ENCODE data around the gene KCNH6. TPM values are rescaled to one million over a fixed set of nuclear protein-coding genes. Genes with fewer than 3 reads are reported as not detected.

KCNH6 gene
- total RNA-seq, 1 donor = not detected

DNA sequence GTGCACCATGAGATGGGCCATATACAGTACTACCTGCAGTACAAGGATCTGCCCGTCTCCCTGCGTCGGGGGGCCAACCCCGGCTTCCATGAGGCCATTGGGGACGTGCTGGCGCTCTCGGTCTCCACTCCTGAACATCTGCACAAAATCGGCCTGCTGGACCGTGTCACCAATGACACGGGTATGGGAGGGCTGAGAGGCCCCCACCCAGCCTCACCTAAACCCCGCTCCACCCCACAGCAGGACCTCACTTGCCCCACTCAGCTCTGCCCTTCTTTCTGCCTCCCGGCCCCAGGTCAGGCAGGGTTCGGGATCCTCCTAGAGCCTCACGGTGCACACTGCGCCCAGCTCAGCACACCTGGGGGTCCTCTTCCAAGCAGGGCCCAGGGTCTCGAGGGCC is 40.6 kb upstream of the KCNH6 start:
- Histone ChIP-seq H3K4me3 (ENCODE audit: low read length) (no peak overlapping the region), H3K4me1 (ENCODE audit: insufficient read depth, low read length) (peaks cover 7% of the 10 kb centered on the region), H3K9me3 (ENCODE audit: low read depth, low read length) (no peaks in the 10 kb centered on the region), H3K27me3 (ENCODE audit: insufficient read depth, low read length) (peaks cover 13% of the 10 kb centered on the region)

DNA sequence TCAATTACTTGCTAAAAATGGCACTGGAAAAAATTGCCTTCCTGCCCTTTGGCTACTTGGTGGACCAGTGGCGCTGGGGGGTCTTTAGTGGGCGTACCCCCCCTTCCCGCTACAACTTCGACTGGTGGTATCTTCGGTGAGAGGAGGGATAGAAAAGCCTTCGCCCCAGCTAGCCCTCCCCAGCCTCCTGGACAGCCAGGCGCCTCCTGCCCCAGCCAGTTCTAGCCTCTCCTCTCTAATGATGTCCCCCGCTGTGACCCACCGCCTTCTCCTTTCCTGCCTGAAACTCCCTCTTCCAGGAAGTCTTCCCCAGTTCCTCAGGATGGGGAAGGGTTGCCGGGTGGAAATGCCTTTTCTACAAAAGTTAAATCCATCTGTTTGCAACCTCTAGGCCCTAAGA is 40.1 kb upstream of the KCNH6 start:
- Histone ChIP-seq H3K4me1 (ENCODE audit: insufficient read depth, low read length) (peaks cover 2% of the 10 kb centered on the region), H3K9me3 (ENCODE audit: low read depth, low read length) (no peaks in the 10 kb centered on the region), H3K27me3 (ENCODE audit: insufficient read depth, low read length) (peaks cover 8% of the 10 kb centered on the region), H3K4me3 (ENCODE audit: low read length) (no peak overlapping the region)

DNA sequence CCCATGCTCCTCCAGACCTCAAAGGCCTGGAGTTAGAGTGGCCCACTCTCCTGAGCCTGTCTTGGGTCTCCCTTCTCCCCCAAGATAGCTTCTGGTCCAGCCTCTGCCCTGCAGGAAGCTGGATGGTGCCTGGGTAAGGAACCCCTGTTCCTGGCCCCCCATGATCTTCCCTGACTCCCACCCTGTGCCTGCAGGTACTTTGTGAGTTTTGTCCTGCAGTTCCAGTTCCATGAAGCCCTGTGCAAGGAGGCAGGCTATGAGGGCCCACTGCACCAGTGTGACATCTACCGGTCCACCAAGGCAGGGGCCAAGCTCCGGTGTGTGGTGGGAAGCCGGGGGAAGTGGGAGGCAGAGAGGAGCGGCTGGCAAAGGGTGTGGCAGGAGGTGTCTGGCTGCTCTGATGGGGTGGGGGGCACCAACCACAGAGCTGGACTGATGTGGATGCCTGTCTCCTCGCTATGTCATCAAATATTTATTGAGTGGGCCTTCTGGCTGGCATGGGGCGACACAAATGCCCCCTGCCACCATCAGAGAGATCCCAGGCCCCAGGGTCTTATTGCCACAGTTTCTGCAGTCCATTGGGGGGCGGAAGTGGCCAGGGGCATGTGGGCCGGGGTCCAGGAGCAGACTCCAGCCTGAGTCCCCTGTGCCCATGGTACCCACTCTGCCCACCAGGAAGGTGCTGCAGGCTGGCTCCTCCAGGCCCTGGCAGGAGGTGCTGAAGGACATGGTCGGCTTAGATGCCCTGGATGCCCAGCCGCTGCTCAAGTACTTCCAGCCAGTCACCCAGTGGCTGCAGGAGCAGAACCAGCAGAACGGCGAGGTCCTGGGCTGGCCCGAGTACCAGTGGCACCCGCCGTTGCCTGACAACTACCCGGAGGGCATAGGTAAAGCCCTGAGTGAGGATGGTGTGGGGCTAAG is 39.2 kb upstream of the KCNH6 start:
- no peaks in the 10 kb centered on the region for H3K4me1 ChIP-seq (ENCODE audit: insufficient read depth, low read length)
- H3K4me3 ChIP-seq (ENCODE audit: low read length) = no peak overlapping the region
- H3K27me3 ChIP-seq (ENCODE audit: insufficient read depth, low read length) = no peaks in the 10 kb centered on the region
- no peaks in the 10 kb centered on the region for H3K9me3 ChIP-seq (ENCODE audit: low read depth, low read length)

DNA sequence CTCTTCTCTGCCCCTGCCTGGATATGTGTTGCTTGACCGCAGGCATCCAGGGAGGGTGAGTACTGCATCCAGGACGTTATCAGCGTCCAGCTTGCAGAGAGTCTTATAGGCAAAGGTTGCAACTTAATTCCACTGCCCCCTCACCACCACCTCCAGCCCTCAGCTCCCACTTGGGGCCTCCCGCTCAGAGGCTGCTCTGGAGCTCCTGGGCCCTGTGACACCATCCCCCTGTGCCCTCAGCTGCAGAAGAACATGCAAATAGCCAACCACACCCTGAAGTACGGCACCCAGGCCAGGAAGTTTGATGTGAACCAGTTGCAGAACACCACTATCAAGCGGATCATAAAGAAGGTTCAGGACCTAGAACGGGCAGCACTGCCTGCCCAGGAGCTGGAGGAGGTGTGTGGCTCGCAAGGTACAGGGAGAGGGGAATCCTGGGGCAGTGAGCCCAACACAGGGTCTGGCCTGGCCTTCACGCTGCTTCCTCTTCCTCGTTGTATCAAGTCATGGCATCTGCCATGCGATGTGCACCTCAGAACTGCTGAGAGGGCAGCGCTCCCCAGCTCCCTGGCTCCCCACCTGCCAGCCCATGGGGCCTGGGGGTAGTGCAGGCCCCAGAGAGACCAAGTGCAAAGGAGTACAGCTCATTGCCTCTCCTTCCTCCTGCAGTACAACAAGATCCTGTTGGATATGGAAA is 36.7 kb upstream of the KCNH6 start:
- Histone ChIP-seq H3K27me3 (ENCODE audit: insufficient read depth, low read length) (no peaks in the 10 kb centered on the region), H3K9me3 (ENCODE audit: low read depth, low read length) (no peaks in the 10 kb centered on the region), H3K4me1 (ENCODE audit: insufficient read depth, low read length) (no peaks in the 10 kb centered on the region), H3K4me3 (ENCODE audit: low read length) (no peak overlapping the region)

DNA sequence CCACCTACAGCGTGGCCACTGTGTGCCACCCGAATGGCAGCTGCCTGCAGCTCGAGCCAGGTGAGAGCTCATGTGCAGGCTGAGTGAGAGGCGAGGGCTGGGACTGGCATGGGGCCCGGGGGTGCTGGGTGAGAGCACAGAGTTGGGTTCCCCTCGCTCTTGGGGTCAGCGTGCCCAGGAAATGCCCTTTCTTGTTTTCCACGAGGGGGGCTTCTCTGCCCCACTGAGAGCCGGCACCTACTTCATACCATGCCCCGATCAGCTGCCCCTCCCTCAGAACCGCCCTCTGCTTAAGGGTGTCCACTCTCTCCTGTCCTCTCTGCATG is 36.2 kb upstream of the KCNH6 start:
- Histone ChIP-seq H3K4me3 (ENCODE audit: low read length) (no peak overlapping the region), H3K9me3 (ENCODE audit: low read depth, low read length) (no peaks in the 10 kb centered on the region), H3K27me3 (ENCODE audit: insufficient read depth, low read length) (no peaks in the 10 kb centered on the region), H3K4me1 (ENCODE audit: insufficient read depth, low read length) (no peaks in the 10 kb centered on the region)

DNA sequence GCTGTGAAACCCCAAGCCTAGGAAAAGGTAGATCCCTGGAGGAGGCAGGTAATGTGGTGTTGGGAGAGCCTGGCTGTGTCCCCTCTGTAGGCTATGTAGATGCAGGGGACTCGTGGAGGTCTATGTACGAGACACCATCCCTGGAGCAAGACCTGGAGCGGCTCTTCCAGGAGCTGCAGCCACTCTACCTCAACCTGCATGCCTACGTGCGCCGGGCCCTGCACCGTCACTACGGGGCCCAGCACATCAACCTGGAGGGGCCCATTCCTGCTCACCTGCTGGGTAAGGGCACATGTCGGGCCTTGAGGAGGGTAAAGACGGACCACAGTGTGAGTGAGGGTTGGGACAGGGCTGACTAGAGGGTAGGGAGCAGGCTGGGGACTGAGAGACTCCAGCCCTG is 34.3 kb upstream of the KCNH6 start:
- no peaks in the 10 kb centered on the region for H3K4me1 ChIP-seq (ENCODE audit: insufficient read depth, low read length)
- H3K4me3 ChIP-seq (ENCODE audit: low read length) = no peak overlapping the region
- H3K9me3 ChIP-seq (ENCODE audit: low read depth, low read length) = no peaks in the 10 kb centered on the region
- H3K27me3 ChIP-seq (ENCODE audit: insufficient read depth, low read length) = no peaks in the 10 kb centered on the region

DNA sequence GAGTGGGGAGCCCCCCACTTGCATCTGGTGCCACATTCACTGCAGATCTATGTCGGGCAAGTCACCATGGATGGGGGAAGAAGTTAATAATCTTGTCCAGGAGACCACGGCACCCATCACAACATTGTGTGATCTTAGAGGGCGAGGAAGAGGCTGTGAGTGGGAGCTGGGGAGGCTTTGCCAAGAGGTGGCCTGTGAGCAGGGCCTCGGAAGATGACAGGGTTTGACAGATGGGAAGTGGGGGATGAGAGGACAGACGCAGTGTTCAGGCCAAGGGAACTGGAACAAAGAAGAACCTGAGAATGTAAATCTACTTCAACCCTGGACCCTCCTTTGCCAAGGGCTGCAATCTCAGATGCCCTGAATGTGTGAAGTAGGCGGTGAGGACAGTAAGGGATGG is 33.9 kb upstream of the KCNH6 start:
- Histone ChIP-seq H3K27me3 (ENCODE audit: insufficient read depth, low read length) (no peaks in the 10 kb centered on the region), H3K4me3 (ENCODE audit: low read length) (no peak overlapping the region), H3K4me1 (ENCODE audit: insufficient read depth, low read length) (no peaks in the 10 kb centered on the region), H3K9me3 (ENCODE audit: low read depth, low read length) (no peaks in the 10 kb centered on the region)

DNA sequence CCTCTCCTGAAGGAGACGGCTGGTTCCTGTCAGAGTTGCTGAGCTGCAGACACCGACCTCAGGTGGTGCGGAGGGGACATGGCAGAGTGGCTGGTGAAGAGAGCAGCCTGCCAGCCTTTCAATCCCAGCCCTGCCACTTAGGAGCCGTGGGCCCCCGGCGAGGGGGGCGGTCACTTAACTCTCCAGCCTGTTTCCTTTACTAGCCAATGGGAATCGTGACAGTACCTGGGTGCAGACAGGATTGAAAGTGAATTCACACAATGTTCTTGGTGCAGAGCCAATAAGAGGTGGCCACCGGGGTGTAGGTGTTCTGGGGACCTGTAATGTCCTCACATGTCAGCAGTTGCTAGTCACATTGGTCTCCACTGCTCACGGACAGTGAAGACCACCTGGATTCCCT is 32.8 kb upstream of the KCNH6 start:
- Histone ChIP-seq H3K4me1 (ENCODE audit: insufficient read depth, low read length) (no peaks in the 10 kb centered on the region), H3K4me3 (ENCODE audit: low read length) (no peak overlapping the region), H3K27me3 (ENCODE audit: insufficient read depth, low read length) (no peaks in the 10 kb centered on the region), H3K9me3 (ENCODE audit: low read depth, low read length) (no peaks in the 10 kb centered on the region)

DNA sequence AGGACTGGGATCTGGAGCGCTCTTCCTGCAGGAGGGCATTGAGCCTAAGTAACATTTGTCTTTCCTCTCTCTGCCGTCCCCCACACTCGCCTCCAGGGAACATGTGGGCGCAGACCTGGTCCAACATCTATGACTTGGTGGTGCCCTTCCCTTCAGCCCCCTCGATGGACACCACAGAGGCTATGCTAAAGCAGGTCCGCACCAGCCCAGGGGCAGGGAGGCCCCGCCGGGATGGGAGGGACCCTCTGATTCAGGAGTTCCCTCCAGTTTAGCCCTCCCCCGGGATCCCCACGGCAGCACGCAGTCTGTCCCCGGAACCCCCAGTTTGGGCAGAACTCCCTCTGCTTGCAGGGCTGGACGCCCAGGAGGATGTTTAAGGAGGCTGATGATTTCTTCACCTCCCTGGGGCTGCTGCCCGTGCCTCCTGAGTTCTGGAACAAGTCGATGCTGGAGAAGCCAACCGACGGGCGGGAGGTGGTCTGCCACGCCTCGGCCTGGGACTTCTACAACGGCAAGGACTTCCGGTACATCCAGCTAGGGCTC is 32.2 kb upstream of the KCNH6 start:
- Histone ChIP-seq H3K9me3 (ENCODE audit: low read depth, low read length) (no peaks in the 10 kb centered on the region), H3K27me3 (ENCODE audit: insufficient read depth, low read length) (no peaks in the 10 kb centered on the region), H3K4me3 (ENCODE audit: low read length) (no peak overlapping the region), H3K4me1 (ENCODE audit: insufficient read depth, low read length) (no peaks in the 10 kb centered on the region)

DNA sequence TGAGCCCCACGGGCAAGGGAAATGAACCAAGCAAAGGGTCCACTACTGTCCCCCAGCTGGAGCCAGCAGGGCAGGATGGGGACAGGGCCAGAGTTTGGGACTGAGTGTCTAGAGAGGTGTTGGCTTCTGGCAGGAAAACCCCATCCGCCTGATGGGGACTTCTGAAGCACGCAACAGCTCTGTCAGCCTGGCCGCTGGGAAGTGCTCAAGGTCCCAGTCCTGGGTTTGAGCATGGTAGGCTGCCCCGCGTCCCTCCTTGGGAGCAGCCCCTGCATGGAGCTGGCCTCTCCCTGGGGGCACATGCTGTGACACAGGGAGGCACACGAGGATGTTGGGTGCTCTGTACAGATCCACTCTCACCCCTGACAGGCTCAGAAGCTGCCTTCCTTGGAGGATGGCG is 31.7 kb upstream of the KCNH6 start:
- no peak overlapping the region for H3K4me3 ChIP-seq (ENCODE audit: low read length)
- H3K4me1 ChIP-seq (ENCODE audit: insufficient read depth, low read length) = no peaks in the 10 kb centered on the region
- no peaks in the 10 kb centered on the region for H3K27me3 ChIP-seq (ENCODE audit: insufficient read depth, low read length)
- H3K9me3 ChIP-seq (ENCODE audit: low read depth, low read length) = no peaks in the 10 kb centered on the region

DNA sequence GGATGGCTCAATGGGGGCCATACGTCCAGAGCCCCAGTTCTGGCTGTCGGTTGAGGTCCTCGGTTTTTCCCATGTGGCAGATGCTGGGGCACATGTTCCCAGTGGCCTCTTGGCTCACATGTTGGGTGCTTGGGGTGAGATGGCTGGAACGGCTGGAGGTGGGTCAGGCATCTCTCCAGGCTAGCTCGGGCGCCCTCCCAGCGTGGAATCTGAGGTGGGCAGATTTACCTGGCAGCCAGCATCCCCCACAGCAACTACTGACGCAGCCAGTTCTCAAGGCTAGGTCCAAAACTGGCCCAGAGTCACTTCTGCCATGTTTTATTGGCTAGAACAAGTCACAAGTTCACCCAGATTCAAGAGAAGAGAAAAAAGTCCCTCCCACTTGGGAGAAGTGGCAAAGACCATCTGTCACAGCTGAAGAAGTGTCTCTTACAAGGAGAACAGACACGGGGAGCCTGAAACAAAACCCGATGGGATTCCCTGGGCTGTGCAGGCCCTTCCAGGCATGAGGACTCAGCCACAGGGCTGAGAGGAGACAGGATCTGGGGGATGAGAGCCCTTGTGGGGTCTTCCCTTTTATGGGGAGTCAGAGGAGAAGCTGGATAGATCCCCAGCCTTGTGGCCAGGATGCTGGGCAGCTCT is 31.1 kb upstream of the KCNH6 start:
- Histone ChIP-seq H3K4me3 (ENCODE audit: low read length) (no peak overlapping the region), H3K9me3 (ENCODE audit: low read depth, low read length) (no peaks in the 10 kb centered on the region), H3K27me3 (ENCODE audit: insufficient read depth, low read length) (no peaks in the 10 kb centered on the region)

DNA sequence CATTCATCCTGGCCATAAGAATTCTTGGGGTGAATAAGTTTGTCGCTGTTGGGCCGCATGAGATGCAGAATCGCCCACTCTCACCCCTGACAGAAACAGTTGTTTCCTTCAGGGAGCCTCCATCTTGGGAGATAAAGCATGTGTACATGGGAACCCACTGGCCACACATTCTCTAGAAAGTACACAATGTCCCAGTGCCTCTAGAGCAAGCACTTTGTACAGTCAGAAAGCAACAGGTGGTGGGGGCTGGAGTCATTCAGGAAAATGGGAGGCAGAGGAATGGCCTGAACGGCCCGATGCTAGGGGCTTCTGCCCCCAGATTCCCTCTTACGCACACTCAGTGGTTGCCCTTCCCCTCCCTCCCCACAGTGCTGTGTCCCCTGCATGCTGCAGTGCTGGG is 30.2 kb upstream of the KCNH6 start:
- H3K4me1 ChIP-seq (ENCODE audit: insufficient read depth, low read length) = no peaks in the 10 kb centered on the region
- no peak overlapping the region for H3K4me3 ChIP-seq (ENCODE audit: low read length)
- H3K27me3 ChIP-seq (ENCODE audit: insufficient read depth, low read length) = no peaks in the 10 kb centered on the region
- no peaks in the 10 kb centered on the region for H3K9me3 ChIP-seq (ENCODE audit: low read depth, low read length)

More for the DNA sequence above, 31.1 kb upstream of the KCNH6 start:
- no peaks in the 10 kb centered on the region for H3K4me1 ChIP-seq (ENCODE audit: insufficient read depth, low read length)

DNA sequence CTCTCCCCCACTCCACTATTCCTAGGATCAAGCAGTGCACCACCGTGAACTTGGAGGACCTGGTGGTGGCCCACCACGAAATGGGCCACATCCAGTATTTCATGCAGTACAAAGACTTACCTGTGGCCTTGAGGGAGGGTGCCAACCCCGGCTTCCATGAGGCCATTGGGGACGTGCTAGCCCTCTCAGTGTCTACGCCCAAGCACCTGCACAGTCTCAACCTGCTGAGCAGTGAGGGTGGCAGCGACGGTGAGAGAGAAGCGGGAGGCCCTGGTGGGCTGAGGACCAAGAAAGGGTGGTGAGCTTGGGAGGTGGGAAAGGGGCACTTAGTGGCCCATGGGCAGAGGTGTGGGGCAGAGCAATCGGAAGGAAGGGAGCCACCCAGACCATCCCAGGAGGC is 29.7 kb upstream of the KCNH6 start:
- no peaks in the 10 kb centered on the region for H3K27me3 ChIP-seq (ENCODE audit: insufficient read depth, low read length)
- H3K9me3 ChIP-seq (ENCODE audit: low read depth, low read length) = no peaks in the 10 kb centered on the region
- H3K4me3 ChIP-seq (ENCODE audit: low read length) = no peak overlapping the region
- no peaks in the 10 kb centered on the region for H3K4me1 ChIP-seq (ENCODE audit: insufficient read depth, low read length)

DNA sequence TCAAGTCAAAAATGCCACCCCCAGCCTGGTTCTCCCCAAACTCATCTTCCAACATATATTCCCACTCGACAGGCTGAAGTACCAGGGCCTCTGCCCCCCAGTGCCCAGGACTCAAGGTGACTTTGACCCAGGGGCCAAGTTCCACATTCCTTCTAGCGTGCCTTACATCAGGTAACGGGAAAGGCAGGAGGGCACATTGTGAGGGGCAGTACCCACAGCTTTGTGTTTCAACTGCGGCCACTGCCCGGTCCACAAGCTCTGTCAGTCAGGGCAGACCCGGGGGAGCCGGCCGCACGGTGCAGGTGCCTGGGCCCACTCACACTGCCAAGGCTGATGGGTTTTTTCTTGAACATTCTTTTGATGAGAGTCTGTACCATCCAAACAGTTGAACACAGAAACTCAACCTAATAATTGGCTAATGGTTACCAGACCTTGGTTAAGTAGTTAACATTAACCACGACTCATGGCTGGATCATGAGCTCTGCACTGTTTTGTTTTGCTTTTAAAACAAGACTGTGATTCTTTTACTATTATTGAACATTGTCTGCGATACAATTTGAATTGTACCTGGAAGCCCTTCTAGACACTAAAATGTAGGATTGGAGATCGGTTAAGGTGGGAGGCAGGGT is 28.7 kb upstream of the KCNH6 start:
- H3K4me1 ChIP-seq (ENCODE audit: insufficient read depth, low read length) = no peaks in the 10 kb centered on the region
- no peaks in the 10 kb centered on the region for H3K27me3 ChIP-seq (ENCODE audit: insufficient read depth, low read length)
- H3K4me3 ChIP-seq (ENCODE audit: low read length) = no peak overlapping the region

DNA sequence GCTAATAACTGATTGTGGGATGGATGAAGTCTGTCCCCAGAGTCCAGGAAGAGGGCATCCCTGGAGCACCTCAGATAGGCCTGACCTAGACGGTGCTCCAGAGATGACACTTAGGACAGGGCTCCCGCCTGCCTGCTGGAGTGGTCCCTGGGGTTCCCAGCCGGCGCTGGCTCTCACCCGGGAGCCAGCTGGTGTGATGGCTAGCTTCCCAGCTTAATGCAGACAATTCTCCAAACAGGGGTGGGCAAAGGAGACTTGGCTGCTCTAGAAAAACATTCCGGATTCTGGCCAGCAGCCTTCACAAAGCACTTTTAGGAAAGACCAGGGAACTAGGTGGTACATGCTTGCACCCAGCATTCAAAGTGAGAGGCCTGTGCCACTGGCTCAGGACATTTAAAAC is 27.7 kb upstream of the KCNH6 start:
- H3K4me1 ChIP-seq (ENCODE audit: insufficient read depth, low read length) = no peaks in the 10 kb centered on the region
- no peaks in the 10 kb centered on the region for H3K27me3 ChIP-seq (ENCODE audit: insufficient read depth, low read length)
- no peak overlapping the region for H3K4me3 ChIP-seq (ENCODE audit: low read length)
- no peaks in the 10 kb centered on the region for H3K9me3 ChIP-seq (ENCODE audit: low read depth, low read length)

More for the DNA sequence above, 28.7 kb upstream of the KCNH6 start:
- no peaks in the 10 kb centered on the region for H3K9me3 ChIP-seq (ENCODE audit: low read depth, low read length)
